ENCODE data around the gene RTN4RL2. TPM values are rescaled to one million over a fixed set of nuclear protein-coding genes. Genes with fewer than 3 reads are reported as not detected.

Gene RTN4RL2
- total RNA-seq, 1 experiment from 2014 or later: 7.0 TPM

GRCh38 chr11:57436031-57436430 lies 24.3 kb upstream of the RTN4RL2 start:
- Histone ChIP-seq H3K56ac (ENCODE audit: insufficient read length, low read depth, low read length) (no peak overlapping the region), H3K4me1 (ENCODE audit: insufficient read depth, low read length) (no peaks in the 10 kb centered on the region), H3K18ac (ENCODE audit: insufficient read length, low read depth, low read length) (no peak overlapping the region), H3K4ac (ENCODE audit: low read depth, low read length) (no peak overlapping the region), H3K27me3 (ENCODE audit: insufficient read depth, low read length) (no peaks in the 10 kb centered on the region), H2AK5ac (ENCODE audit: insufficient read length, low read length) (no peak overlapping the region), H3K9ac (ENCODE audit: extremely low read depth, insufficient read length, low read length) (no peak overlapping the region), H2AFZ (ENCODE audit: low read length) (no peak overlapping the region), H4K91ac (ENCODE audit: insufficient read length, low read depth, low read length) (no peak overlapping the region), H2BK20ac (ENCODE audit: low read depth, low read length, poor library complexity, severe bottlenecking) (no peak overlapping the region), H3K4me2 (ENCODE audit: insufficient read depth, insufficient read length, low read length) (no peak overlapping the region), H4K5ac (ENCODE audit: insufficient read length, low read depth, low read length) (no peak overlapping the region), H3K23me2 (ENCODE audit: insufficient read length, low read depth, low read length, poor library complexity, severe bottlenecking) (no peaks in the 10 kb centered on the region), H3K14ac (ENCODE audit: insufficient read depth, low read length) (no peak overlapping the region), H2BK5ac (ENCODE audit: insufficient read length, low read length) (no peak overlapping the region), H4K8ac (replicated peaks; ENCODE audit: insufficient read length, low read depth, low read length) (no peak overlapping the region), H4K20me1 (ENCODE audit: control insufficient read depth, insufficient read depth, insufficient read length) (no peaks in the 10 kb centered on the region), H3K27ac (ENCODE audit: insufficient read length, low read depth, low read length) (no peak overlapping the region), H2BK120ac (ENCODE audit: low read depth, low read length, poor library complexity, severe bottlenecking) (no peak overlapping the region), H3K79me2 (ENCODE audit: insufficient read depth, low read length) (no peaks in the 10 kb centered on the region), H3K79me1 (ENCODE audit: insufficient read depth, low read depth, low read length, poor library complexity, severe bottlenecking) (no peaks in the 10 kb centered on the region), H3T11ph (ENCODE audit: low read length) (no peak overlapping the region), H2BK15ac (ENCODE audit: low read depth, low read length) (no peak overlapping the region), H3K23ac (ENCODE audit: insufficient read length, low read depth, low read length) (no peak overlapping the region), H2BK12ac (ENCODE audit: insufficient read length, low read depth, low read length) (no peak overlapping the region), H3K9me3 (ENCODE audit: control insufficient read depth, low read depth, low read length) (no peaks in the 10 kb centered on the region)
- WGBS (ENCODE audit: extremely low coverage, insufficient read length, low lambda C conversion rate): no CpG with 5 or more reads among the region's 7 CpGs
- no peak for DNase-seq
- TF ChIP-seq CTCF (conservative IDR thresholded peaks at IDR 0.05): no peak
- no peaks in the 10 kb centered on the region for H3K36me3 Mint-ChIP-seq (ENCODE audit: insufficient read depth in 1 of 3, low read depth in 3 of 3)
- no peaks in the 10 kb centered on the region for H3K9me3 Mint-ChIP-seq
- peaks cover 25% of the 10 kb centered on the region for H3K27me3 Mint-ChIP-seq (ENCODE audit: low read depth)
- no peak overlapping the region for H3K4me3 Mint-ChIP-seq
- H3K4me1 Mint-ChIP-seq: 0 out of 4 replicates have a peak, but pooled peaks cover 0 to 3% of the 10 kb centered on the region in 2 experiments
- H3K27ac Mint-ChIP-seq: peak overlapping the region in 1 of 3 experiments; percentile 65; a peak in 1 of 7 replicates
